ENCODE data around the gene SLC6A4. TPM values are rescaled to one million over a fixed set of nuclear protein-coding genes. Genes with fewer than 3 reads are reported as not detected.
A peak's percentile ranks its signal among the peaks of the same experiment; 100 is the strongest.

The SLC6A4 gene
- total RNA-seq, 2 donors from 2014 or later: 0.38 to 1.8 TPM

GRCh38 chr17:30173649-30174048 lies 61.8 kb downstream of the SLC6A4 start:
- peaks cover 61% of the 10 kb centered on the region for H3K36me3 ChIP-seq (ENCODE audit: control insufficient read depth, insufficient read depth, low read length)
- no peaks in the 10 kb centered on the region for H3K9me3 ChIP-seq (ENCODE audit: control insufficient read depth, low read length)
- Mint-ChIP-seq H3K27ac (no peak overlapping the region), H3K36me3 (ENCODE audit: low read depth) (peaks cover 34% of the 10 kb centered on the region), H3K27me3 (ENCODE audit: insufficient read depth) (no peaks in the 10 kb centered on the region), H3K9me3 (no peaks in the 10 kb centered on the region), H3K4me3 (no peak overlapping the region), H3K4me1 (peaks cover 5% of the 10 kb centered on the region)
- no peak overlapping the region for H3K9ac ChIP-seq (ENCODE audit: extremely low read depth, low read length, poor library complexity, severe bottlenecking)
- no peak overlapping the region for H3K4me3 ChIP-seq (ENCODE audit: low read length)
- WGBS, 2 experiments (ENCODE audit: insufficient coverage in 1 of 2, insufficient read length in 1 of 2): 92% methylated on average over 2 of the region's 2 CpGs; no CpG with 5 or more reads in 1 of the 2 experiments
- H3K27me3 ChIP-seq (ENCODE audit: control insufficient read depth, insufficient read depth, low read length, poor library complexity, severe bottlenecking): no peaks in the 10 kb centered on the region
- no peak for DNase-seq
- no peak for TF ChIP-seq CTCF (conservative IDR thresholded peaks at IDR 0.05)
- peaks cover 11% of the 10 kb centered on the region for H3K4me1 ChIP-seq (ENCODE audit: control insufficient read depth, insufficient read depth, low read length)
- H3K27ac ChIP-seq (ENCODE audit: low read depth, low read length): no peak overlapping the region

- Histone ChIP-seq H3K27me3 (ENCODE audit: control insufficient read depth, insufficient read depth, low read length, poor library complexity, severe bottlenecking) (no peaks in the 10 kb centered on the region), H3K4me1 (ENCODE audit: control insufficient read depth, insufficient read depth, low read length) (peaks cover 11% of the 10 kb centered on the region), H3K36me3 (ENCODE audit: control insufficient read depth, insufficient read depth, low read length) (peaks cover 50% of the 10 kb centered on the region), H3K27ac (ENCODE audit: low read depth, low read length) (no peak overlapping the region), H3K9ac (ENCODE audit: extremely low read depth, low read length, poor library complexity, severe bottlenecking) (no peak overlapping the region), H3K4me3 (ENCODE audit: low read length) (no peak overlapping the region), H3K9me3 (ENCODE audit: control insufficient read depth, low read length) (no peaks in the 10 kb centered on the region)
- Mint-ChIP-seq H3K4me1 (peaks cover 5% of the 10 kb centered on the region), H3K4me3 (no peak overlapping the region), H3K36me3 (ENCODE audit: low read depth) (peaks cover 28% of the 10 kb centered on the region), H3K27me3 (ENCODE audit: insufficient read depth) (no peaks in the 10 kb centered on the region), H3K27ac (peak overlapping the region; percentile 72), H3K9me3 (no peaks in the 10 kb centered on the region)
- no peak for TF ChIP-seq CTCF (conservative IDR thresholded peaks at IDR 0.05)
- WGBS, 2 experiments (ENCODE audit: insufficient coverage in 1 of 2, insufficient read length in 1 of 2): 93 to 97% methylated on average over 1 of the region's 1 CpG
- no peak for DNase-seq
Observed at GRCh38 chr17:30172560-30172959, 62.9 kb downstream of the SLC6A4 start.

- Mint-ChIP-seq H3K27me3 (ENCODE audit: insufficient read depth) (no peaks in the 10 kb centered on the region), H3K27ac (no peak overlapping the region), H3K36me3 (ENCODE audit: low read depth) (peaks cover 28% of the 10 kb centered on the region), H3K4me3 (no peak overlapping the region), H3K4me1 (peaks cover 5% of the 10 kb centered on the region), H3K9me3 (no peaks in the 10 kb centered on the region)
- no peak overlapping the region for H3K9ac ChIP-seq (ENCODE audit: extremely low read depth, low read length, poor library complexity, severe bottlenecking)
- H3K27me3 ChIP-seq (ENCODE audit: control insufficient read depth, insufficient read depth, low read length, poor library complexity, severe bottlenecking): no peaks in the 10 kb centered on the region
- no peak for TF ChIP-seq CTCF (conservative IDR thresholded peaks at IDR 0.05)
- no peaks in the 10 kb centered on the region for H3K9me3 ChIP-seq (ENCODE audit: control insufficient read depth, low read length)
- no peak overlapping the region for H3K27ac ChIP-seq (ENCODE audit: low read depth, low read length)
- no peak overlapping the region for H3K4me3 ChIP-seq (ENCODE audit: low read length)
- DNase-seq: no peak
- peaks cover 52% of the 10 kb centered on the region for H3K36me3 ChIP-seq (ENCODE audit: control insufficient read depth, insufficient read depth, low read length)
- peaks cover 11% of the 10 kb centered on the region for H3K4me1 ChIP-seq (ENCODE audit: control insufficient read depth, insufficient read depth, low read length)
Observed at GRCh38 chr17:30170415-30170987, 65.0 kb downstream of the SLC6A4 start.

Data from endodermal cell (in vitro differentiated cells).